K562 (cell line): ENCODE results near the gene KRT80. TPM values are rescaled to one million over a fixed set of nuclear protein-coding genes. Genes with fewer than 3 reads are reported as not detected.

Experiments
- ASH1L ChIP-seq: fragments of 450-650 bp; IDR thresholded peaks from 2 replicates; pipeline ENCODE4 v1.6.1; 2018; ENCODE audit warnings: borderline replicate concordance, mild to moderate bottlenecking, low read depth; ENCODE audit not compliant: partially characterized antibody
- BCOR ChIP-seq: fragments of 450-650 bp; IDR thresholded peaks from 2 replicates; pipeline ENCODE4 v1.6.1; 2016
- FOXA1 ChIP-seq: fragments of 450-650 bp; IDR thresholded peaks from 2 replicates; pipeline ENCODE4 v1.6.1; 2016; ENCODE audit warnings: mild to moderate bottlenecking, borderline replicate concordance
- HDAC1 ChIP-seq, 2 experiments: fragments of 450-650 bp; IDR thresholded peaks; 2 replicates each; pipeline ENCODE4 v1.6.1; 2016 to 2017; ENCODE audit warnings: inconsistent platforms in 1 of 2, mild to moderate bottlenecking in 1 of 2, moderate library complexity in 1 of 2
- HDAC8 ChIP-seq: fragments of 450-650 bp; IDR thresholded peaks from 2 replicates; pipeline ENCODE4 v1.6.1; 2016; ENCODE audit warnings: mild to moderate bottlenecking, missing genetic modification characterization, moderate library complexity, missing compliant biosample characterization
- HLTF ChIP-seq: fragments of 450-650 bp; IDR thresholded peaks from 2 replicates; pipeline ENCODE4 v1.6.1; 2016
- HMG20A ChIP-seq: fragments of 450-650 bp; formaldehyde crosslinking; conservative IDR thresholded peaks from 2 replicates; pipeline ENCODE4 v1.4.0; 2020; ENCODE audit warnings: mild to moderate bottlenecking, mixed read lengths
- KDM5B ChIP-seq: fragments of 200-600 bp; sonication (generic); IDR thresholded peaks from 2 replicates; pipeline ENCODE4 v1.6.1; 2012; ENCODE audit warnings: low read depth, mild to moderate bottlenecking, moderate library complexity, low read length, control low read depth, inconsistent platforms; ENCODE audit not compliant: insufficient replicate concordance
- KLF16 ChIP-seq: IDR thresholded peaks from 2 replicates; pipeline ENCODE4 v1.6.1; 2016; ENCODE audit warnings: antibody characterized with exemption
- NFXL1 ChIP-seq: fragments of 450-650 bp; formaldehyde crosslinking; IDR thresholded peaks from 2 replicates; pipeline ENCODE4 v1.4.0; 2021; ENCODE audit warnings: mild to moderate bottlenecking
- NFYB ChIP-seq: IDR thresholded peaks from 2 replicates; pipeline ENCODE4 v1.6.1; 2011; ENCODE audit warnings: mild to moderate bottlenecking, moderate library complexity; ENCODE audit not compliant: insufficient read length; ENCODE audit errors: extremely low read depth
- PKNOX1 ChIP-seq: fragments of 450-650 bp; IDR thresholded peaks from 2 replicates; pipeline ENCODE4 v1.6.1; 2016
- PRMT5 ChIP-seq: sonication (generic); formaldehyde crosslinking; IDR thresholded peaks from 2 replicates; pipeline ENCODE4 v1.5.0; 2020; ENCODE audit warnings: missing genetic modification reagents
- SIX5 ChIP-seq, 2 experiments: IDR thresholded peaks; 2 replicates each; pipeline ENCODE4 v1.6.1; 2011; ENCODE audit warnings: low read length in 2 of 2, borderline replicate concordance in 1 of 2, low read depth in 1 of 2, mild to moderate bottlenecking in 1 of 2, moderate library complexity in 1 of 2; ENCODE audit not compliant: insufficient read depth in 1 of 2
- SMARCA4 ChIP-seq: fragments of 450-650 bp; IDR thresholded peaks from 2 replicates; pipeline ENCODE4 v1.6.1; 2016
- TARDBP ChIP-seq: fragments of 450-650 bp; IDR thresholded peaks from 2 replicates; pipeline ENCODE4 v1.6.1; 2016
- ZBTB2 ChIP-seq: fragments of 450-650 bp; IDR thresholded peaks from 2 replicates; pipeline ENCODE4 v1.6.1; 2016; ENCODE audit warnings: antibody characterized with exemption
- polyA plus RNA-seq, 8 experiments: library from polyadenylated mRNA; depleted of rRNA in 4 of 8; stranded (reverse) in 5 of 8; unstranded in 3 of 8; fragments of >200 nt; fragmentation: Nextera tagmentation in 2 of 8; fragmentation: Illumina TruSeq in 1 of 8; extraction: Ambion mirVana in 2 of 8; extraction: Trizol in 1 of 8; gene quantifications; 2 replicates each; pipeline versions ENCODE4 v1.2.1 to v1.2.3, GENCODE V29; 2011 to 2014; ENCODE audit warnings: inconsistent platforms in 1 of 8, missing spikeins in 1 of 8
- total RNA-seq, 7 experiments: library from RNA; depleted of rRNA in 6 of 7; stranded (reverse); fragments of >200 nt in 6 of 7; fragmentation: Illumina TruSeq in 2 of 7; extraction: Trizol in 2 of 7; gene quantifications; 2 replicates each; pipeline versions ENCODE4 v1.2.1 to v1.2.3, GENCODE V29; 2011 to 2021; ENCODE audit warnings: low replicate concordance in 1 of 7
- TF ChIP-seq, protein P1 (sequence below): fragments of 200-800 bp; sonication (Bioruptor generic); IDR thresholded peaks from 2 replicates; pipeline ENCODE4 v1.6.1; 2017; ENCODE audit warnings: missing genetic modification characterization, missing compliant biosample characterization
- TF ChIP-seq, protein P2 (sequence below), 3 experiments: IDR thresholded peaks in 2 of 3; conservative IDR thresholded peaks in 1 of 3; 2 replicates each; pipeline ENCODE4 v1.5.1; 2011 to 2012; ENCODE audit warnings: low read length in 3 of 3, mild to moderate bottlenecking in 3 of 3, control low read depth in 2 of 3, improper control_type of control experiment in 1 of 3, inconsistent platforms in 1 of 3, low read depth in 1 of 3, mixed read lengths in 1 of 3, moderate library complexity in 1 of 3; ENCODE audit not compliant: insufficient read depth in 2 of 3
- TF ChIP-seq, protein P3 (sequence below), 2 experiments: IDR thresholded peaks; 2 replicates each; pipeline ENCODE4 v1.6.1; 2011; ENCODE audit warnings: borderline replicate concordance in 1 of 2, control low read depth in 1 of 2, low read depth in 1 of 2, low read length in 1 of 2, mild to moderate bottlenecking in 1 of 2, mixed read lengths in 1 of 2, moderate library complexity in 1 of 2; ENCODE audit not compliant: insufficient read depth in 1 of 2, insufficient read length in 1 of 2, poor library complexity in 1 of 2, severe bottlenecking in 1 of 2; ENCODE audit errors: extremely low read depth in 1 of 2

Gene KRT80
- total and polyA plus RNA-seq, 9 of the 15 experiments (the other 6 are each of a cell fraction or from before 2014, with no cell fraction given), result not detected

DNA sequence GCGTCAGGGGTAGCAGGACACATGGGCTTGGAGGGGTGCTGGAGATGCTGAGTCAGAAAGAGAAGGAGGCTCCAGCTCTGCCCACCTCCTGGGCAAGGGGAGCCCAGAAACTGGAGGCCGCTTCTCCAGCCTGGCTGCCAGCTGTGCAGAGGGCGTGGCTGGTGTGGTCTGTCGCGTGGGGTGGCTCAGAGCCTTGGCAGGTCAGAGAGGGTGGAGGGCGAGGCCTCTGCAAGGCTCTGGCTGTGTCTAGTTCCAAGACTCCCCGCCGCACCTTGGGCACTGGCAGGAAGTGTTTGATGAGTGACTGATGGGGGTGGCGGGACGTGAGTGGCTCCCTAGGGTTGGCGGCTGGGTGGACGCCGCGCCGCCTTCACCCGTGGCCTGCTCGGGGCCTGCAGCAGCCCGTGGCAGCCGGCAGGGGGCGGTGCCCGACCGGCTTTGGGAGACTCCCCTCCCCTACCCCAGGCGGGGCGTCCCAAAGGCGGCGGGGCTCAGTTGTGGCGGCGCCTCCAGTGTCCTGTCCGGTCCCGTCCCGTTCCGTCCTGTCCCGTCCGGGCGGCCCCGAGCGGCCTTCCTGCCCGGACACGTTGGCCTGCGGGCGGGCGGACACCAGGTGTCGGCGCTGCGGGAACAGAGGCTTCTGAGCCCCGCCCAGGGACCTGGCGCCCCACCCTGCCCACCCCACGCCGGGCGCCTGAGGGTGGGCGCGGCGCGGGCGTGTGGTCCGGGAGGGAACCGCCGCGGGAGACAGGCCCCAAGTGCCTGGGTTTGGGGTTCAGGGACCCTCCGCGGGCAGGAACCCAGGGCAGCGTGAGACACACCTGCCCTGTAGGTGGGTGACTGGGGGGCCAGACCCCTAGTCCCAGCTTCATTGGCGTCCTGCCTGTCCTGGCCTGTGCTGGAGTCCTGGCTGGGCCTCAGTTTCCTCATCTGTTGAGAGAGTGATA, 39.7 kb downstream of the KRT80 start (continued):
- TF ChIP-seq FOXA1 (no peak), BCOR (no peak), HMG20A (CRISPR knock-in tag) (no peak), NFXL1 (CRISPR knock-in tag) (no peak), ZBTB2 (0 out of 2 replicates have a peak, but pooled peaks have one; percentile 42), HDAC8 (tag) (no peak), SIX5 (IDR thresholded peaks at IDR 0.05; ENCODE audit: borderline replicate concordance in 1 of 2, insufficient read depth in 1 of 2, low read depth in 1 of 2, low read length in 2 of 2) (no peak), ASH1L (no peak), HDAC1 (IDR thresholded peaks at IDR 0.05) (0 out of 4 replicates have a peak, but pooled peaks of 1 of the 2 experiments have one; percentile 26), KDM5B (no peak), PKNOX1 (no peak), PRMT5 (no peak), TARDBP (peak; percentile 72), HLTF (no peak), KLF16 (0 out of 2 replicates have a peak, but pooled peaks have one; percentile 22), SMARCA4 (no peak), NFYB (no peak)
- TF ChIP-seq, protein P1, sequence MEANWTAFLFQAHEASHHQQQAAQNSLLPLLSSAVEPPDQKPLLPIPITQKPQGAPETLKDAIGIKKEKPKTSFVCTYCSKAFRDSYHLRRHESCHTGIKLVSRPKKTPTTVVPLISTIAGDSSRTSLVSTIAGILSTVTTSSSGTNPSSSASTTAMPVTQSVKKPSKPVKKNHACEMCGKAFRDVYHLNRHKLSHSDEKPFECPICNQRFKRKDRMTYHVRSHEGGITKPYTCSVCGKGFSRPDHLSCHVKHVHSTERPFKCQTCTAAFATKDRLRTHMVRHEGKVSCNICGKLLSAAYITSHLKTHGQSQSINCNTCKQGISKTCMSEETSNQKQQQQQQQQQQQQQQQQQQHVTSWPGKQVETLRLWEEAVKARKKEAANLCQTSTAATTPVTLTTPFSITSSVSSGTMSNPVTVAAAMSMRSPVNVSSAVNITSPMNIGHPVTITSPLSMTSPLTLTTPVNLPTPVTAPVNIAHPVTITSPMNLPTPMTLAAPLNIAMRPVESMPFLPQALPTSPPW (CRISPR knock-in tag), result peak; percentile 47
- TF ChIP-seq, protein P2, sequence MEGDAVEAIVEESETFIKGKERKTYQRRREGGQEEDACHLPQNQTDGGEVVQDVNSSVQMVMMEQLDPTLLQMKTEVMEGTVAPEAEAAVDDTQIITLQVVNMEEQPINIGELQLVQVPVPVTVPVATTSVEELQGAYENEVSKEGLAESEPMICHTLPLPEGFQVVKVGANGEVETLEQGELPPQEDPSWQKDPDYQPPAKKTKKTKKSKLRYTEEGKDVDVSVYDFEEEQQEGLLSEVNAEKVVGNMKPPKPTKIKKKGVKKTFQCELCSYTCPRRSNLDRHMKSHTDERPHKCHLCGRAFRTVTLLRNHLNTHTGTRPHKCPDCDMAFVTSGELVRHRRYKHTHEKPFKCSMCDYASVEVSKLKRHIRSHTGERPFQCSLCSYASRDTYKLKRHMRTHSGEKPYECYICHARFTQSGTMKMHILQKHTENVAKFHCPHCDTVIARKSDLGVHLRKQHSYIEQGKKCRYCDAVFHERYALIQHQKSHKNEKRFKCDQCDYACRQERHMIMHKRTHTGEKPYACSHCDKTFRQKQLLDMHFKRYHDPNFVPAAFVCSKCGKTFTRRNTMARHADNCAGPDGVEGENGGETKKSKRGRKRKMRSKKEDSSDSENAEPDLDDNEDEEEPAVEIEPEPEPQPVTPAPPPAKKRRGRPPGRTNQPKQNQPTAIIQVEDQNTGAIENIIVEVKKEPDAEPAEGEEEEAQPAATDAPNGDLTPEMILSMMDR (IDR thresholded peaks at IDR 0.05 in 2 of 3, conservative IDR thresholded peaks at IDR 0.05 in 1 of 3; ENCODE audit: insufficient read depth in 2 of 3, low read depth in 1 of 3, low read length in 3 of 3), result peak; percentile 84 to 92 (median 89)
- TF ChIP-seq, protein P3, sequence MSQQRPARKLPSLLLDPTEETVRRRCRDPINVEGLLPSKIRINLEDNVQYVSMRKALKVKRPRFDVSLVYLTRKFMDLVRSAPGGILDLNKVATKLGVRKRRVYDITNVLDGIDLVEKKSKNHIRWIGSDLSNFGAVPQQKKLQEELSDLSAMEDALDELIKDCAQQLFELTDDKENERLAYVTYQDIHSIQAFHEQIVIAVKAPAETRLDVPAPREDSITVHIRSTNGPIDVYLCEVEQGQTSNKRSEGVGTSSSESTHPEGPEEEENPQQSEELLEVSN (IDR thresholded peaks at IDR 0.05; ENCODE audit: borderline replicate concordance in 1 of 2, extremely low read depth in 1 of 2, insufficient read depth in 1 of 2, insufficient read length in 1 of 2, low read depth in 1 of 2, low read length in 1 of 2, poor library complexity in 1 of 2, severe bottlenecking in 1 of 2), result peak in 1 of 2 experiments; percentile 17
